ENCODE results near the gene GLT1D1.

The GLT1D1 gene

GRCh38 chr12:128971802-128972201 is 118.5 kb downstream of the GLT1D1 start:
- TF ChIP-seq GATA3 (IDR thresholded peaks at IDR 0.05; ENCODE audit: low read depth, low read length), result no peak

- TF ChIP-seq GATA2 (IDR thresholded peaks at IDR 0.05; ENCODE audit: low read depth, low read length), result no peak
- TF ChIP-seq GATA3 (IDR thresholded peaks at IDR 0.05; ENCODE audit: low read depth, low read length), result no peak
Measured at GRCh38 chr12:128973883-128974681, 120.8 kb downstream of the GLT1D1 start.

- no peak for TF ChIP-seq GATA3 (IDR thresholded peaks at IDR 0.05; ENCODE audit: low read depth, low read length)
- TF ChIP-seq GATA2 (IDR thresholded peaks at IDR 0.05; ENCODE audit: low read depth, low read length), result no peak
Measured at GRCh38 chr12:128974881-128975280, 121.6 kb downstream of the GLT1D1 start.

GRCh38 chr12:128976120-128976738 is 123.0 kb downstream of the GLT1D1 start:
- TF ChIP-seq GATA3 (IDR thresholded peaks at IDR 0.05; ENCODE audit: low read depth, low read length) (no peak), GATA2 (IDR thresholded peaks at IDR 0.05; ENCODE audit: low read depth, low read length) (no peak)

GRCh38 chr12:128977441-128977840 is 124.2 kb downstream of the GLT1D1 start:
- no peak for TF ChIP-seq GATA3 (IDR thresholded peaks at IDR 0.05; ENCODE audit: low read depth, low read length)
- TF ChIP-seq GATA2 (IDR thresholded peaks at IDR 0.05; ENCODE audit: low read depth, low read length), result no peak

GRCh38 chr12:128978067-128978466 is 124.8 kb downstream of the GLT1D1 start:
- no peak for TF ChIP-seq GATA3 (IDR thresholded peaks at IDR 0.05; ENCODE audit: low read depth, low read length)
- TF ChIP-seq GATA2 (IDR thresholded peaks at IDR 0.05; ENCODE audit: low read depth, low read length), result no peak

GRCh38 chr12:128980623-128981022 is 127.3 kb downstream of the GLT1D1 start:
- TF ChIP-seq GATA2 (IDR thresholded peaks at IDR 0.05; ENCODE audit: low read depth, low read length) (no peak), GATA3 (IDR thresholded peaks at IDR 0.05; ENCODE audit: low read depth, low read length) (no peak)

- TF ChIP-seq GATA3 (IDR thresholded peaks at IDR 0.05; ENCODE audit: low read depth, low read length) (no peak), GATA2 (IDR thresholded peaks at IDR 0.05; ENCODE audit: low read depth, low read length) (no peak)
Measured at GRCh38 chr12:128981971-128982533, 128.8 kb downstream of the GLT1D1 start.

- TF ChIP-seq GATA2 (IDR thresholded peaks at IDR 0.05; ENCODE audit: low read depth, low read length) (no peak), GATA3 (IDR thresholded peaks at IDR 0.05; ENCODE audit: low read depth, low read length) (no peak)
Measured at GRCh38 chr12:128982933-128983332, 129.7 kb downstream of the GLT1D1 start.

GRCh38 chr12:128983371-128983770 is 130.1 kb downstream of the GLT1D1 start:
- no peak for TF ChIP-seq GATA2 (IDR thresholded peaks at IDR 0.05; ENCODE audit: low read depth, low read length)
- TF ChIP-seq GATA3 (IDR thresholded peaks at IDR 0.05; ENCODE audit: low read depth, low read length), result no peak

GRCh38 chr12:128986957-128987356 is 133.7 kb downstream of the GLT1D1 start:
- no peak for TF ChIP-seq GATA3 (IDR thresholded peaks at IDR 0.05; ENCODE audit: low read depth, low read length)
- TF ChIP-seq GATA2 (IDR thresholded peaks at IDR 0.05; ENCODE audit: low read depth, low read length), result no peak

- TF ChIP-seq GATA3 (IDR thresholded peaks at IDR 0.05; ENCODE audit: low read depth, low read length), result no peak
- no peak for TF ChIP-seq GATA2 (IDR thresholded peaks at IDR 0.05; ENCODE audit: low read depth, low read length)
Measured at GRCh38 chr12:128989287-128989686, 136.0 kb downstream of the GLT1D1 start.

GRCh38 chr12:128991716-128992115 is 138.4 kb downstream of the GLT1D1 start:
- TF ChIP-seq GATA2 (IDR thresholded peaks at IDR 0.05; ENCODE audit: low read depth, low read length) (no peak), GATA3 (IDR thresholded peaks at IDR 0.05; ENCODE audit: low read depth, low read length) (no peak)

GRCh38 chr12:128992116-128992515 is 138.8 kb downstream of the GLT1D1 start:
- no peak for TF ChIP-seq GATA2 (IDR thresholded peaks at IDR 0.05; ENCODE audit: low read depth, low read length)
- no peak for TF ChIP-seq GATA3 (IDR thresholded peaks at IDR 0.05; ENCODE audit: low read depth, low read length)

- TF ChIP-seq GATA2 (IDR thresholded peaks at IDR 0.05; ENCODE audit: low read depth, low read length), result no peak
- TF ChIP-seq GATA3 (IDR thresholded peaks at IDR 0.05; ENCODE audit: low read depth, low read length), result no peak
Measured at GRCh38 chr12:128992550-128992949, 139.3 kb downstream of the GLT1D1 start.
